ENCODE data around the gene FTO. TPM values are rescaled to one million over a fixed set of nuclear protein-coding genes. Genes with fewer than 3 reads are reported as not detected.

Gene FTO
- total RNA-seq, 4 donors from 2014 or later: 21.3 to 50.5 (median 40.8) TPM

DNA sequence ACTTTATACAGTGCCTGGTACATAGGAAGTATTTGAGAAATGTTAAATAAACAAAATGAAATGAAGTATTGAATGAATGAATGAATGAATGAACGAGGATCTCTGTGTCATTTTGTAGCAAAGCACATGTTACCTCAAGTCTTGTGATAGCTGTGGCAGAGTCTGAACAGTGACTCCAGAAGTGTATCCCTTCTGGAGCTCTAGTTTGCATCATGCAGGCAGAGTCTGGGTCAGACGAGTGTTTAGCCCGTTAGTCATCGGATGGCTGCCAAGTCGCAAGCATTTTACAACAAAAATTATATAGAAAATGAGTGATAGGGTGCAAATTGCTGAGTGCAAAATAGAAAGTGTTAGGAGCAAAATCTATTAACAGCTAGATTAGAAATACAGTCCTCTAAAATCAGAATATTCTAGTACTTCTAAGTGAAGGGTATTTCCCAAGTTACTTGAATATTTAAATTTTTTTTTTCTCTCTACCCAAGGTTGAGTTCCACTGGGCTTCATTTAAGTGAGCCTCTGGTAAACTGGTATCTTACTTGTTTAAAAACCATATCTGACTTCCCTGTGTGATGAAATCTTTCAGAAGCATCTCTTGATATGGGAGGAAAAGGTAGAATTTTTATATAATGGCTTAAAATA is 113.3 kb downstream of the FTO start:
- Histone ChIP-seq H3K27me3 (no peaks in the 10 kb centered on the region), H3K4me3 (no peak overlapping the region), H3K36me3 (peaks cover 0 to 4% (median 0%) of the 10 kb centered on the region in 4 donors), H3K27ac (no peak overlapping the region), H3K9me3 (no peaks in the 10 kb centered on the region), H3K4me1 (peaks cover 0 to 3% (median 0%) of the 10 kb centered on the region in 4 donors)
- in situ Hi-C loops (cut with MboI; ENCODE audit: low pct_ligation_motif_present in 1 of 4, low pct_unique_long_range_greater_than_20kb in 1 of 4, low sequenced_read_pairs in 3 of 4) (no loop called here), intact Hi-C loops (cut with DNase I; ENCODE audit: low total_unique reads) (no loop called here)
- TF ChIP-seq EP300 (IDR thresholded peaks at IDR 0.05; ENCODE audit: low read depth): no peak
- TF ChIP-seq POLR2A (IDR thresholded peaks at IDR 0.05): no peak
- TF ChIP-seq, protein P1, sequence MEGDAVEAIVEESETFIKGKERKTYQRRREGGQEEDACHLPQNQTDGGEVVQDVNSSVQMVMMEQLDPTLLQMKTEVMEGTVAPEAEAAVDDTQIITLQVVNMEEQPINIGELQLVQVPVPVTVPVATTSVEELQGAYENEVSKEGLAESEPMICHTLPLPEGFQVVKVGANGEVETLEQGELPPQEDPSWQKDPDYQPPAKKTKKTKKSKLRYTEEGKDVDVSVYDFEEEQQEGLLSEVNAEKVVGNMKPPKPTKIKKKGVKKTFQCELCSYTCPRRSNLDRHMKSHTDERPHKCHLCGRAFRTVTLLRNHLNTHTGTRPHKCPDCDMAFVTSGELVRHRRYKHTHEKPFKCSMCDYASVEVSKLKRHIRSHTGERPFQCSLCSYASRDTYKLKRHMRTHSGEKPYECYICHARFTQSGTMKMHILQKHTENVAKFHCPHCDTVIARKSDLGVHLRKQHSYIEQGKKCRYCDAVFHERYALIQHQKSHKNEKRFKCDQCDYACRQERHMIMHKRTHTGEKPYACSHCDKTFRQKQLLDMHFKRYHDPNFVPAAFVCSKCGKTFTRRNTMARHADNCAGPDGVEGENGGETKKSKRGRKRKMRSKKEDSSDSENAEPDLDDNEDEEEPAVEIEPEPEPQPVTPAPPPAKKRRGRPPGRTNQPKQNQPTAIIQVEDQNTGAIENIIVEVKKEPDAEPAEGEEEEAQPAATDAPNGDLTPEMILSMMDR (IDR thresholded peaks at IDR 0.05): no peak
- no peak for TF ChIP-seq POLR2AphosphoS5 (IDR thresholded peaks at IDR 0.05)
- no peak for DNase-seq
- 72 to 84% methylated on average over 5 of the region's 5 CpGs for WGBS, 2 donors (ENCODE audit: low coverage in 1 of 2)

DNA sequence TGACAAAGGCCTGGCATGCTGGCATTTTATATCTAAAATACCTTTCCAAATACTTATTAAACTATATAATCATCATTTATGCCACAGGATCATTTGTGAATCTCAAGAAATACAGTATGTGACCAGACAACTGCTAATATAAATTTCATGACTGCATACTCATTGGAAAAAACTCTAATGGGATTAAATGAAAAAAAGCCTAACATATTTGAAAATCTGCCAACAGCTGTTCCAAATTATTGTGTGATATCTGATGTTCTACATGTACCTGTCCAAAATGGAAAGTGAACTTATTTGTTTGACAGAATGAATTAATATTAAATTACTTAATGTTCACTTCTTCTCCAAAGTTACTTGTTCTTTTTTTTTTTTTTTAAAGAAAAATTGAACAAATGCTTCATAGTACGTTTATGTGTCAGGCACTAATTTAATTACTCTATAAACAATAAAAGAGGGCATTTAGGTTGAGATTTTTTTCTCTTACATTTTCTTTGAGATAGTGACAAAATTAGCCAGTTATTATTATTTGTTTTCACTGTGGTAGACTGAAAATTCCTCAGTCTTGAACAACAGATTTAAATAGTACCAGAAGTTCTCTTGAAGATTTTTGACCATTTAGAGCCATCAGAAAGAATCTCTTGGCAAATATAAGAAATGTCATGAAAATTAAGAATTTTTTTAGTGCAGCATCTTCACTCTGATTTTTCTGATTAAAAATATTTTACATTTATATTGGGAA is 114.0 kb downstream of the FTO start:
- no peak overlapping the region for H3K27ac ChIP-seq
- no peaks in the 10 kb centered on the region for H3K9me3 ChIP-seq
- no peak for DNase-seq
- 73 to 92% methylated on average over 1 of the region's 1 CpG for WGBS, 2 donors (ENCODE audit: low coverage in 1 of 2)
- peaks cover 0 to 3% (median 0%) of the 10 kb centered on the region in 4 donors for H3K4me1 ChIP-seq
- no peak overlapping the region for H3K4me3 ChIP-seq
- intact Hi-C loops (cut with DNase I; ENCODE audit: low total_unique reads) (no loop called here), in situ Hi-C loops (cut with MboI; ENCODE audit: low pct_ligation_motif_present in 1 of 4, low pct_unique_long_range_greater_than_20kb in 1 of 4, low sequenced_read_pairs in 3 of 4) (no loop called here)
- no peak for TF ChIP-seq EP300 (IDR thresholded peaks at IDR 0.05; ENCODE audit: low read depth)
- no peak for TF ChIP-seq POLR2A (IDR thresholded peaks at IDR 0.05)
- TF ChIP-seq, protein P1 (IDR thresholded peaks at IDR 0.05): no peak
- no peak for TF ChIP-seq POLR2AphosphoS5 (IDR thresholded peaks at IDR 0.05)
- no peaks in the 10 kb centered on the region for H3K27me3 ChIP-seq
- H3K36me3 ChIP-seq: no peaks in the 10 kb centered on the region

DNA sequence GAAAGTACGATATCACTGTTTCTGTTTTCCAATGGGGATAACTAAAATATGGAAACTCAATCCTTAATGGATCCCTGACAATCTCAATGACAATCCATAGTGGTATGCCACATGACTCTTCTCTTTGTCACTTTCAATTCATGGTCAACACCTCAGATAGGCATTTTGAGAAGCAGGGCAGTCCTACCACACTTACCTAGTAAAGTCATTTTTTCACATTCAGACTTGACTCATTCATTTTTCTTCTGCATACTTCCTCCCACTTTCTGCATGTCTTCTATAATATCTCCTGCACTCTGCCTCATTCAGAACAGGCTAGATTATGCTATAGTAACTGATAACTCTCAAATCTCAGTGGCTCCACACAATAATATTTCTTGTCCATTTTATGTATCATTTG is 117.5 kb downstream of the FTO start:
- H3K9me3 ChIP-seq: no peaks in the 10 kb centered on the region
- H3K27me3 ChIP-seq: no peaks in the 10 kb centered on the region
- no peak for DNase-seq
- peaks cover 0 to 9% (median 0%) of the 10 kb centered on the region in 4 donors for H3K36me3 ChIP-seq
- in situ Hi-C loops (cut with MboI; ENCODE audit: low pct_ligation_motif_present in 1 of 4, low pct_unique_long_range_greater_than_20kb in 1 of 4, low sequenced_read_pairs in 3 of 4): no loop called here
- no peaks in the 10 kb centered on the region for H3K4me1 ChIP-seq
- TF ChIP-seq, protein P1 (IDR thresholded peaks at IDR 0.05): no peak
- TF ChIP-seq POLR2AphosphoS5 (IDR thresholded peaks at IDR 0.05) (no peak), EP300 (IDR thresholded peaks at IDR 0.05; ENCODE audit: low read depth) (no peak), POLR2A (IDR thresholded peaks at IDR 0.05) (no peak)
- no peak overlapping the region for H3K27ac ChIP-seq
- WGBS, 2 donors (ENCODE audit: low coverage in 1 of 2): 83 to 100% methylated on average over 1 of the region's 1 CpG
- H3K4me3 ChIP-seq: no peak overlapping the region
- intact Hi-C loops (cut with DNase I; ENCODE audit: low total_unique reads): loop anchor here (2.0 kb wide), 1 partner anchor 37 kb away; no protein-coding TSS in a partner anchor

DNA sequence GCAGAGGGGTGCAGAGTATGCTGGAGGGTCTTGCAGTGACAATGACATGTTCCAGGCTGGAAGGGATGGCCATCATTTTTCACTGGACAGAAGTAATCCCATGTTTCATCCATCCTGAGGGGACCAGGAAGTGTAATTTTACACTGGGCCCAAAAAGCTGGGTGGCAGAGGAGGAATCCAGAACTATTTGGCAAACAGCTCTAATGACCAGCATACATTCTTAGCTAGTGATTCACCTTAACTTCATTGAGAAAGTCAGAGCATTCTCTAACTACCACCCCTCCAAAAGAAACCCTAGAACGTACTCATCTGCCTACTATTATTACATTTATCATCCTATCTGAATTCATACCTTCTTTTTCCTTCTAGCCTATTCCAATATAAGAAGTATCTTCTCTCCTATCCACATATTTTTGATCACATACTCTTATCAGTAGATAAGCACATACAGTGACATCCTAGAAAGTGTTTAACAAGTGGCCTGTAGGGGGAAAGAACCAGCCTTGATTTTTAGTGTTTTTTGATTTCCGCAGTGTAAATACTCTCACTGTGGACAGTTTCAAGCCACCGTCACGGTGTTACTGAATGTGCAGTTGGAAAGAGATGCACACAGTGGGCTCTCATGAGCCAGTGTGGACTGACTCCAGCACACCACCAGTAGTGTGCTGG is 118.1 kb downstream of the FTO start:
- Histone ChIP-seq H3K9me3 (no peaks in the 10 kb centered on the region), H3K4me1 (no peaks in the 10 kb centered on the region), H3K27ac (no peak overlapping the region), H3K4me3 (no peak overlapping the region), H3K36me3 (peaks cover 0 to 9% (median 0%) of the 10 kb centered on the region in 4 donors), H3K27me3 (no peaks in the 10 kb centered on the region)
- 72 to 94% methylated on average over 4 of the region's 4 CpGs for WGBS, 2 donors (ENCODE audit: low coverage in 1 of 2)
- in situ Hi-C loops (cut with MboI; ENCODE audit: low pct_ligation_motif_present in 1 of 4, low pct_unique_long_range_greater_than_20kb in 1 of 4, low sequenced_read_pairs in 3 of 4) (no loop called here), intact Hi-C loops (cut with DNase I; ENCODE audit: low total_unique reads) (loop anchor here (2.0 kb wide), 1 partner anchor 37 kb away; no protein-coding TSS in a partner anchor)
- DNase-seq: no peak
- TF ChIP-seq POLR2AphosphoS5 (IDR thresholded peaks at IDR 0.05): no peak
